NCI-H446 treated with DMSO at 0.1 percent for 48 hours (cell line): ENCODE results near the gene ATE1.
"Not testable (repeated sequence)": the region's sequence is repeated elsewhere in the genome, so short reads cannot be mapped to it uniquely, and the experiment has no call there.

ENCODE experiments used
- DNase-seq: peaks from one replicate; lab custom pipeline; 2025; lab: John Stamatoyannopoulos, UW

Gene ATE1

DNA sequence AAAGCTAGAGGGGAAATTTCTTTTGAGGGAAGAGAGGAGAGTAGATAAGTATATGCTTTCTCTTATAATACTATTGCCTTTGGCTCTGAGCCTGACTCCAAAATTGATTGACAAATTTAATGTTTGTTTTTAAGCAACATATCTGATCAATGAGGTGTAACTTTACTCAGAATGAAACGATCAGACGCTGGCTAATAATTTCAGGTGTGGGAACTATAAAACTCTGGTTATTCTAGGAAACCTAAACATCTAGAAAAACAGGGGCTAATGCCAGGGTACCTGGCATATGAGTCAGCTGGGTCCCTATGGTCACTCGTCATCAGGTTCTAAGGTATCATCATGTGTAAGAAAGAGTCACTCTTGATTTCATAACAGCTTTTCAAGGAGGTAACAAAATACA is 139.7 kb downstream of the ATE1 start:
- DNase-seq: no peak

DNA sequence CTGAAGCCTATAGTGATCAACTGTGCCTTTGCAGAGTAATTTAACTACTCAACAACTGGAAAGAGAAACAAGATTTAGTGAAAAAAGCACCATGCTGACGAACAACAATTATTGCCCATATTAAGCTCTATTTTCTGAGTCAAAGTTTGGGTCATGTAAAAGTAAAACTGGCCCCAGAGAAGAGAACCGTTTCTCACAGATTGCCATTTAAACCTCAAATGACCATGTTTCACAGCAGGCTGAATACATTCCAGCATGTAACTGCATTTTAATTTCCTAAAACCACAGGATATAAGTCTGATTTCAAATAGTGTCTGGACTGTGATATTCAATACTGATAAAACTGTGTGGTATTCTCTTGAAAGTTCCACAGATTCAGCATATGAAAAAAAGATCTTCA is 140.7 kb downstream of the ATE1 start:
- DNase-seq: no peak

DNA sequence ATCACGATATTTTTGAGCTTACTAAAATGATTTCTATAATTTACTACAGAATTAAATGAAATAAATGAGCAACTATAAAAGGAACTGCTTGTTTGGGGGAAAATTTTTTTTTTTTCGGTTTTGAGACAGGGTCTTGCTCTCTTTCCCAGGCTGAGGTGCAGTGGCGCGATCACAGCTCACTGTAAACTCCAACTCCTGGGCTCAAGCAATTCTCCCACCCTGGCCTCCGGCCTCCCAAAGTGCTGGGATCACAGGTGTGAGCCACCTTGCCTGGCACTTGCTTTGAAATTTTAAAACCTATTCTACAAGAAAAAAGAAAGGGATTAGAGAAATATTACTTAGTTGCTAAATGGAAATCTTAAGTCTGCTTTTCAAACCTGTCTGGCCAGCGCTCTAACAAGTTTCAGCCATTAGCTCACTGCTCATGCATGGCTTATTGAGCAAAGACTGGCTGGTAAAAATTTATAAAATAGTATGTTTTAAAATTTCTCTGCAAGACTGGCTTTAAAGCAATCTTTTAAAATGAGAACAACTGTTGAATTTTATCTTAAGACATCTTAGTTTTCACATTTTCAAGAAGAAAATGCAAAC is 144.0 kb downstream of the ATE1 start:
- no peak for DNase-seq

DNA sequence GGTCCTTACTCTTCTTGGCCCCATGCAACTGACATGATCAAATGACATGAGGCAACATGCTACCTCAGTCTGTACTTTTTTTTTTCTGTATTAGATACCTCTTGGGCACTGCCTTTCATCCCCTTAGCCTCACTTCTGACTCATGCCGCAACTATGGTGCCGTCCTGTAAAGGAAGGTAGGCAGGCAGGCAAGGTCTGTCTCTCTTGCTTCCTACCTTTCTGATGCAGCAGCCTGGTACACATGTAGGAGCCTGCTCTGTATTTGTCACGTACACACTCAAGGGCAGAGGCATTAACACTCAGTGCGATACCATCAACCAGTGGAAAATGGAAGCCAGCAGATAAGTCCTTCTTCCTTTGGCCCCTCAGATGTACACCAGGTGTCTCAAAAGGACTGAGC is 146.7 kb downstream of the ATE1 start:
- DNase-seq: no peak

DNA sequence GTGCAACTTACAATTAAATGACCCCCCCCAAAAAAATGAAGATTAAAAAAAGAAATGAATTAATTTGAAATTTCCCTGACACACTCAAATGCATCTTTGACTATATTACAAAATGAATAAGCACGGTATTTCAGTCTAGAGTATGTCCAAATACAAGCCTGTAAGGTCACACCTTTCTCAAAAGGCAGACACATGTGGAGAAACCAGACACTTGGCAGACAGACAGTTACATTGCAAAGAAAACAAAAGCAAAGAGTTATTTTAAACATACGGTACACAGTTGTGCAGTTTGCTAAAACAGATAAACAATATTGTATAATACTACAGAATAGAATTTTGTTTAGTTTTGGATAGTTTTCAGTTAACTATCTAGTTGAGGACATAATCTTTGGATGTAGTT is 153.0 kb downstream of the ATE1 start:
- no peak for DNase-seq

DNA sequence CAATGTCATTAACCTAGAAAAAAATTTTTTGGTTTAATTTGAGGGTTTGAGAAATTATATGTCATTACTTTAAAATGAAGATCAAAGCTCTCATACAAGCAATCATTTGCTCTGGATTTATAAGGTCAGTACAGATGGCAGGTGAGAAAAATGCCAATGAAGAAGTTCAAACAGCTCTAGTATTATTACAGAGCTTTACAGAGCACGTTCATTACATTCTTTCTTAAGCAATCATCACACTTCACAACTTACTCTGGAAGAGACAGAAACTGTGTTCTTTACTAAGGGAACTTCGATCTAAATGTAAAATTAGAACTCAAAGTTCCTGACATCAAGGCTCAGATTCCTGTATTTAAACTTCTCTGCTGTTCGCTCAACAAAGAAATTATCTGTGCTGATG is 153.4 kb downstream of the ATE1 start:
- no peak for DNase-seq

DNA sequence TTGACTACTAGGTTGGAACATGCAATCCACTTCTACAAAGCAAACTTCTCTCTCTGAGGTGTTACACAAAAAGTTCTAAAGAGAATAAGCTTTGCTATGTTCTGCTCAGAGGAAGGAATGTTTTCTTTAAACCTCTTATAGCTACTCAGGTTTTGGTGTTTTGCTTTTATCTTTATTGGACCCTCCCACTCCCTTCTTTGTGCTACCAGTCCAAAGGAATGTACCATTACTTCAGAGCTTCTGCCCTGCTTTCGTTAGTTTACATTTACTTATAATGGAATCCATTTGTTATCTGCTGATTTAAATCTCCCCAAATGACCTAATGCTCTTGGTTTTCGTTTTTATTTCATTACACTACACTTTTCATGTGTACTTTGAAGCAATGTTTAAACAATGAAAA is 154.9 kb downstream of the ATE1 start:
- DNase-seq: no peak

DNA sequence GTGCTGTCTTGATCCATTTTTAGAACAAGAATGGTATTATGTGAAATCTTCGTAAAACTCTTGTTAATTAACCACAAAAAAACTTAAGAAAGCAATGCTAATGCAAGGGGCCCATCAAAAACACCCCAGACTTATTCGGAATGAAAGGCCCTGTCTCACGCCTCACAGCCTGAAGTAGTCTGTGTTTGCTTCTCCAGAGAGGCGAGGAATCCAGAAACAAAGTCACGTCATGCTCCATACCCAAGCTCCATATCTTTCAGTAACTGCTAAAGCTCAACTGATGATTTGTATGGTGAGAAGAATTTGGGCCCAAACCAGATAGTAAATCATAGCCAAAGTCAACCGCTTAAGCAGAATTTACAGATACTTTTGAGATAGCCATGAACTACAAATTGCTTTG is 155.4 kb downstream of the ATE1 start:
- DNase-seq: no peak

DNA sequence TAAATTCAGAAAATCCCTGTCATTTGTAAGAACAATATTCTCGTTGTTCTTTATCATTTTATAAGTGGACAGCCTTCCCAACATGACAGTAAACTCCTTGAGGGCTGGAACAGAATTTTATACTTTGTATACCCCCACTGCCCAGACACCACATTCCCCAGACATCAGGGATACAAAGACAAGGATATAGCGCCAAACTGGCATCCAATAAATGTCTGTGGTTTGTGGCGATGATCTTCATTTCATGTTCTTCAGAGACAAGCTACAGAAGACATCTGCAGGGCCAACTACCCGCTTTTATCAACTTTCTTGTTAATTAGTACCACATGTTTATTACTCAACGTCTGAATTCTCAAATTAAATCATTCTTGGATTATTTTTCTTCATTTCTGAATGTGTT is 155.9 kb downstream of the ATE1 start:
- no peak for DNase-seq

DNA sequence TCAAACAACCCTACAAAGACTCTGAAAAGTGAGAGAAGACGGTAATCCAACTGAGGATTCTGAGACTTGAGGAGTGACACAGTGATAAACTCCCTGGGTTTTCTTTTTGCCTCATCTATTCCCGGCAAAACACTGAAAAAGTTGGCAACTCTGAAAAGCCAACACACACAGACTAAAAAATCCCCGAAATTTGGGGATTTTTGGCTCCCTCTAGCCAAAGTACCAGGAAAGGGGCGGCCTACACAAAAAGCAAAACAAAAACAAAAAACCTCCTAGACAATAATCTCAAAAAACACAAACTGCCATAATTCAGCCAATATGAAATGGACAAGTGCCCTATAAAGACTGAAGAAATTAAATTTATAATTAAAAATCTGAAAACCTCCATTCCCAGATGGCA is 161.4 kb downstream of the ATE1 start:
- no peak for DNase-seq

DNA sequence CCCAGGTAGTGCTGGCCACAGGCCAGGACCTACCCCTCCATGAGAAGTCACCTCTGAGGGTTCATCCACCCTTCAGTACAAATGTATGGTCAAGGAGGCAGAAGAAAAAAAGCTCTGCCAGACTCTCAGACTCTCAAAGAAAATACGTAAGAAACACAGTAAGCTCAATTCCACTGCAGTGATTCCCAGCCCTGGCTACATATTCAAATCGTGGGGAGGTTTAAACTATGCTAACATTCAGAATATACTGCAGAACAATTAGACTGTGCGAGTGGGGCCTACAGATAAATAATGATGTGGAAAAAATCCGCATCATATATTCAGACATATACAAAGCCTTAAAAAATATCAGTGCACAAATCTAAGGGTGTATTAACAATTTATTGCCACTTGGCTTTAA is 162.6 kb downstream of the ATE1 start:
- DNase-seq: no peak

DNA sequence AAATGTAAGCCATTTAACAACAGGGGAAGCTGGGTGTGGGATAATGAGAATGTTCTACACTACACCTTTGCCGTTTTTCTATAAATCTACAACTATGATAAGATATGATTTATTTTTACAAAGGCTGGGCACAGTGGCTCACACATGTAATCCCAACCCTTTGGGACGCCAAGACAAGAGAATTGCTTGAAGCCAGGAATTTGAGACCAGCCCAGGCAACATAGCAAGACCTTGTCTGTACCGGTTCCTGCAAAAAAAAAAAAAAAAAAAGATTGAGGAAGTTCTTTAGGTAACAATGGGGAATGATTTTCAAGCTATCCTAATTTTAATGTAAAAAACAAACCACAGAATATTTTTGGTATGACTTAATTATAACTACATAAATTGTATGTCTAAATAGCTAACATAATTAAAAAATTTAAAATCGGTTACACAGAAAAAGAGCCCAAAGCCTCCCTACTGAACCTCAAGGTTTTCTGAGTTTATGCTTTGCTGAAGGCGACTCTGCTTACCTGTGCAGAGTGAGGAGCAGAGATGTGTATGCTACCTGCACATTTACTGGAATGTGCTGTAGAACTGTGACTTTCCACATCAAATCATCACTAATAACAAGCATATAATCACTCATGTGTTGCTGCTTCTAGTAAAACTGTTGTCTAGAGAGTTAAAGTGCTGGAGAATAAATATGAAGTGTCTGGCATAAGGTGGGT is 163.4 kb downstream of the ATE1 start:
- DNase-seq: no peak

DNA sequence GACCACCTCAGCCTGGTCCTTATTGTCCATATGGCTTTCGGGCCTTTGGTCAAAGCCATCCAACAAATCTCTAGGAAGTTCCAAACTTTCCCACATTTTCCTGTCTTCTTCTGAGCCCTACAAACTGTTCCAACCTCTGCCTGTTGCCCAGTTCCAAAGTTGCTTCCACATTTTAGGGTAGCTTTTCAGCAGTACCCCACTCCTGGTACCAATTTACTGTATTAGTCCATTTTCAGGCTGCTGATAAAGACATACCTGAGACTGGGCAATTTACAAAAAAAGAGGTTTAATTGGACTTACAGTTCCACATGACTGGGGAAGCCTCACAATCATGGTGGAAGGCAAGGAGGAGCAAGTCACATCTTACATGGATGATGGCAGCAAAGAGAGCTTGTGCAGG is 170.6 kb downstream of the ATE1 start:
- DNase-seq: not testable (repeated sequence)

DNA sequence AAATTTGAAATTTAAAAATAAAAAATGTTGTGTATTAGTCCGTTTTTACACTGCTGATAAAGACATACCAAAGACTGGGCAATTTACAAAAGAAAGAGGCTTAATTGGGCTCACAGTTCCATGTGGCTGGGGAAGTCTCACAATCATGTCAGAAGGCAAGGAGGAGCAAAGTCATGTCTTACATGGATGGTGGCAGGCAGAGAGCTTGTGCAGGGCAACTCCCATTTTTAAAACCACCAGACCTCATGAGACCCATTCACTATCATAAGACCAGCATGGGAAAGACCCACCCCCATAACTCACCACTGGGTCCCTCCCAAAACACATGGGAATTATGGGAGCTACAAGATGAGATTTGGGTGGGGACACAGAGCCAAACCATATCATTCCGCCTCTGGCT is 172.3 kb downstream of the ATE1 start:
- not testable (repeated sequence) for DNase-seq

DNA sequence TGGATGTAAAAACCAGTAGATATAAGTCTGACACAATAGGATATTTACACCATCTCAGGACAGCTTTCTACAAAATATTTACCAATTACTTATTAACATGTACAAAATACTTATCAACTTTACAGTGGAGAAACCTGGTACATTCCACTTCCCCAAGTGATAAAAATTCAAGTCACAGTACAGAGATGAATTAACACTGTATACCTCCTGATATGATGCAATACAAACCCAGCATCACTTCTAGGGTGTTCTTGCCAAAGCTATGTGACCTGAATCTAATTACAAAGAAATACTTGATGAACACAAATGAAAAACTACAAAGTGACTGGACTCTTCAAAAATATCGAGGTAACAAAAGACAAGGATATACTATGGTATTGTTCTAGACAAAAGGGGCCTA is 173.2 kb downstream of the ATE1 start:
- no peak for DNase-seq

DNA sequence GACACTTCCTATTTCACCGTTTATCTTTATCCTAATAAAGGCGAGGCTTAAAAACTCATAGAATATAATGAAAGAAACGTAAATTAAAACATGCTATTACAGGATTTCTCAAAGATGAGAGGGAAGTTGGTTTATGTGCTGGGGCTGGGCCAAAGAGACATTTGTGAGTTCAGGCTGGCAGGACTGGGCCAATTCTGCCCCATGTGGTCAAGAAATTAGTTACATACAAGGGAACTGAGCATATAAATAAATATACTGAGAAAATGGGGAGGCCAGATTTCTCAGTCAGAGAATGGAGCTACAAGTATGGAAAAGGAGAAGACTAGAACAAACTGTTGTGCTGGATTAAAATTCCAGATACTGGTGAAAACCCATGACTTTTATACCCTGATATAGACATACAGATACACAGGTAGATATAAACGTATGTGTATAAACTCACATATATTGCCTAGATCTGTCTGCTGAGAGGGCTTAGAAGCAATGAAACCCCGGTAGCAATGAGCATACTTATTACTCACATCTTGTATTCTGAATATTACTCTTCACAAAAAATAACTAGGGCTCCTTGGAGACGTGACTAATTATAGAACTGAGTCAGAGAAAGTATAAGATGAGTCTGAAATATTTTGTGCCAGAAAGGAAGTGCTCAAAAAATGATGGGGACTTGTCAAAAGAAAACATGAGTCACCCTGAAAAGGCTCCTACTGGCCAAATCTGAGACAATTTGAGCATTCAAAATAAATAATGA is 173.9 kb downstream of the ATE1 start:
- DNase-seq: peak; percentile 2

DNA sequence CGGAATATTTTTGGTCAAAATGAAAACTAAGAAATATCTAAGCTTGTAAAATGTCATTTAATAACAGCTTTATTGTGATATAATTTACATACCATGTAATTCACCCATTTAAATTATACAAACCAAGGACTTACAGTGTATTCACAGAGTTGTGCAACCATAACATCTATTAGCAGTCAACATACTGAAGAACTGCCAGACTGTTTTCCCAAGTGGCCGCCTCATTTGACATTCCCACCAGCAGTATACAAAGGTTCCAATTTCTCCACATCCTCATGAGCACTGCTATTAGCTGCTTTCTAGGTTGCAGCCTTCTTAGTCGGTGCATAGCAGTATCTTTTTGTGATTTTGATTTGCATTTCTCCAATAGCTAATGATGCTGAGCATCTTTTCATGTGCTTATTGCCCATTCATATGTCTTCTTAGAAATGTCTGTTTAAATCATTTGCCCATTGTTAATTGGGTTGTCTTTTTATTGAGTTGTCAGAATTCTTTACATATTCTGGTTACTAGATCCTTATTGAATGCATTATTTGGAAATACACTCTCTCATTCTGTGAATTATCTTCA is 176.6 kb downstream of the ATE1 start:
- no peak for DNase-seq

DNA sequence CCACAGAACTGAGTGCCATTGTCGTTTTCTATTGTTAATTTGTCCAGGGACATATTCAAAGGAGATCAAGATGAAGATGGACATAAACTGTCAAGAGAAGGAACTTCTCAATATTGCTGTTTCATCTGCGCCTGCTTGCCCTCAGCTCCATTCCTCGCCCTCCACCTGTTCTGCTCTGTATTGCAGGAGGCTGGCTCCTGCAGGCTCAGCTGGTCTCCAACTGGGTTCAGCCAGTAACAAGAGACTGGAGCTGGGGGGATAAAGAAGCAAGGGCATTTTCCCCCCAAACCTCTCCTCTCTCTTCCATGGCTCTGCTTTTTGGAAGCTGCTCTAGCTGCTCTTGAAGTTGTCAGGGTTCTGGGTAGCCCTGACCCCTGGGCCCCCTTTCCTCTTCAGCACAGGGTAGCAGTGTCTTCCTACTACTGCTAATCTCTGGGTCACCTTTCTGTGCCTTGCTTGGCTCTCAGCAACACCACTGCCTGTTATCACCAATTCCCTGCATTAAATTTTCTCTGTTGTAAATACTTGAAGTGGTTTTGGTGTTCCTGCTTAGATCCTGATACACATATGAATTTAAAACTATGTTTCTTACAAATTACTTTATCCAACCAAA is 180.6 kb downstream of the ATE1 start:
- no peak for DNase-seq

DNA sequence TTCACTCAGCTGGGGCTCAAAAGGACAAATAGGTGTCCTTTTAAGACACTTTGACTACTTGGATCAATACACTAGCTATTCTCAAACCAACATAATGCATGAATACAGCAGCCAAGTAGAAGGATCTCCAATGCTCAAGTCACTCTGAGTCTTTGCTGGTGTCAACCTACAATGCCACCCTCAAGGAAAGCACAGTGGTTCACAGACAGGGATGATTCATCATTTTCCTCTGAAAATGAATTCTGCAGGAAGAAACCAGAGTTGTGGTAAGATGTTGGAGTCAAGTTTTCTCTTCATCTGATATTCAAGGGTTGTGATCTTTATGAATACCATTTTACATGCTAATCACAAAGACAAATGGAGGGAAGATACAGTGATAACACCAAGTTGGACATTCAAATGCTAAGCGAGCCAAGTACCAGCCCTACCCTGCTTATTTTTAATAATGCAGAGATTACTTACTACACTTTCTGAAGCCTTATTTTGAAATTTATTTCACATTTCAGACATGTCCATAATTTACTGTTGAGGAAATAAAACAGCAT is 186.5 kb downstream of the ATE1 start:
- no peak for DNase-seq

DNA sequence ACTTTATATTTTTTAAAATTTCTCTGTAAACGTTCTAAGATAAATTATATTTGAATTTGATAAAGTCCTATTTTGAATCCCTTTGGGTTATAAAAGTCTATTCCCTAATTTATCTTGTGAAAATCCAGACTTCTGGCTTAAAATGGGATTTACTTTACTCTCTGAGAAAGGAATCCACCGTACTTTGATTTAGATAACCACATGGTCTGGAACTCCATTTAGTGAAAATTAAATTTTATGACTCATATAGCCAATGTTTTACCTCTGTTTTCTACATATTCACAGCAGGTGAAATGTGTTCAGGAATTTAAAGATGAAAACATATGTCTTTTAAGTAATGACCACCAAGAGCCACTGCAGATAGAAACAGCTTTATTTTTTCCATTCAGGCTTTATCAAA is 187.8 kb downstream of the ATE1 start:
- no peak for DNase-seq

DNA sequence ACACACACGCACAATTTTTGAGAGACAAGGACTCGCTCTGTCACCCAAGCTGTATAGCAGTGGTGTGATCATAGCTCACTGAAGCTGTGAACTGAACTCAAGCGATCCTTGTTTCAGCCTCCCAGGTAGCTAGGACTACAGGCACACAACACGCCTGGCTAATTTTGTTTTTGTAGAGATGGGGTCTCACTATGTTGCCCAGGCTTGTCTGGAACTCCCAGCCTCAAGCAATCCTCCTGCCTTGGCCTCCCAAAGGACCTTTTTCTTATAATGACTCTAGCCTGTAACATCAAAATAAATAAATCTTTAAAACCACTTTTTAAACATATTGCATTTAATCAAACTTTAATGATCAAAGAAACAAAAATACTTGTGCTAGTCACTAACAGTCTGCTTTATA is 188.7 kb downstream of the ATE1 start:
- no peak for DNase-seq
